ENCODE measurements around the gene SLC16A8.

DNA sequence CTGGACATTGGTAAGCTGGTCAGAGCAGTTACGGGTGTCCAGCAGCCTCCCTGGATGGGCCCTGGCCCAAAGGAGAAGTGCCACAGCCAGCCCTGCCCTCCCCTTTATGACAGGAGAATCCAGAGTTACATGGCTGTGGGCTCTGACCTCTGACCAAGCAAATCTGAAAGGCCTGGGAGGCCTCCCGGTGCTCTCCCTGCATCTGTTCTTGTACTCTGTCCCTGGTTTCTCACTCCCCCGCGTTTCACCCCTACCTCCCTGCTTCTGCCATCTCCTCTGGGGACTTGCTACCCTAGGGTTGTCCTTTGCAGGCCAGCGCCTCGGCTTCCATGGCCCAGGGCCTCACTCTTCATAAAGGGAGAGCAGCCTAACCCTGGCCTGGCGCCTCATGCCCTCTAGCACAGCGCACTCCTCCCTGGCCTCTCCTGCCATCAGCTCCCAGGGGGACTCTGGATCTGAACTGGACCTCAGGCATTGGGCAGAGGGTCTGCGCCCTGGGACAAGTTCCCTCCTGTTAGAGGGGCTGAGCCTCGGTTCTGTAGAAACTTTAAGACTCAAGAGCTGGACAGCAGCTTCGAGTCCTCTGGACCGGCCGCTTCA, 16.1 kb downstream of the SLC16A8 start:
- no peak for TF ChIP-seq EZH2 (IDR thresholded peaks at IDR 0.05)
- TF ChIP-seq, protein P1, sequence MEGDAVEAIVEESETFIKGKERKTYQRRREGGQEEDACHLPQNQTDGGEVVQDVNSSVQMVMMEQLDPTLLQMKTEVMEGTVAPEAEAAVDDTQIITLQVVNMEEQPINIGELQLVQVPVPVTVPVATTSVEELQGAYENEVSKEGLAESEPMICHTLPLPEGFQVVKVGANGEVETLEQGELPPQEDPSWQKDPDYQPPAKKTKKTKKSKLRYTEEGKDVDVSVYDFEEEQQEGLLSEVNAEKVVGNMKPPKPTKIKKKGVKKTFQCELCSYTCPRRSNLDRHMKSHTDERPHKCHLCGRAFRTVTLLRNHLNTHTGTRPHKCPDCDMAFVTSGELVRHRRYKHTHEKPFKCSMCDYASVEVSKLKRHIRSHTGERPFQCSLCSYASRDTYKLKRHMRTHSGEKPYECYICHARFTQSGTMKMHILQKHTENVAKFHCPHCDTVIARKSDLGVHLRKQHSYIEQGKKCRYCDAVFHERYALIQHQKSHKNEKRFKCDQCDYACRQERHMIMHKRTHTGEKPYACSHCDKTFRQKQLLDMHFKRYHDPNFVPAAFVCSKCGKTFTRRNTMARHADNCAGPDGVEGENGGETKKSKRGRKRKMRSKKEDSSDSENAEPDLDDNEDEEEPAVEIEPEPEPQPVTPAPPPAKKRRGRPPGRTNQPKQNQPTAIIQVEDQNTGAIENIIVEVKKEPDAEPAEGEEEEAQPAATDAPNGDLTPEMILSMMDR (IDR thresholded peaks at IDR 0.05): no peak
